ENCODE data around the gene ARMC2. TPM values are rescaled to one million over a fixed set of nuclear protein-coding genes. Genes with fewer than 3 reads are reported as not detected.

The ARMC2 gene
- total RNA-seq, 1 donor from 2014 or later = 11.5 TPM

- intact Hi-C loops (cut with DNase I) = no loop called here
- no peaks in the 10 kb centered on the region for H3K9me3 ChIP-seq
- no peaks in the 10 kb centered on the region for H3K27me3 ChIP-seq
- no peak for TF ChIP-seq CTCF (IDR thresholded peaks at IDR 0.05)
- TF ChIP-seq POLR2A (IDR thresholded peaks at IDR 0.05) = no peak
- no peak for TF ChIP-seq POLR2AphosphoS5 (IDR thresholded peaks at IDR 0.05; ENCODE audit: insufficient read depth in 1 of 2, low read depth in 1 of 2)
- H3K4me3 ChIP-seq = no peak overlapping the region
- DNase-seq (ENCODE audit: extremely low spot score in 2 of 2) = no peak
- H3K36me3 ChIP-seq = no peaks in the 10 kb centered on the region
- peaks cover 53% of the 10 kb centered on the region for H3K4me1 ChIP-seq
- no peak overlapping the region for H3K27ac ChIP-seq
Observed at GRCh38 chr6:108869876-108870275, 21.7 kb downstream of the ARMC2 start.

- TF ChIP-seq POLR2AphosphoS5 (IDR thresholded peaks at IDR 0.05; ENCODE audit: insufficient read depth in 1 of 2, low read depth in 1 of 2) = no peak
- no peak for TF ChIP-seq POLR2A (IDR thresholded peaks at IDR 0.05)
- no peak for TF ChIP-seq CTCF (IDR thresholded peaks at IDR 0.05)
- H3K36me3 ChIP-seq = no peaks in the 10 kb centered on the region
- no peak for DNase-seq (ENCODE audit: extremely low spot score in 2 of 2)
- no peak overlapping the region for H3K4me3 ChIP-seq
- peaks cover 3% of the 10 kb centered on the region for H3K27me3 ChIP-seq
- intact Hi-C loops (cut with DNase I) = no loop called here
- no peak overlapping the region for H3K27ac ChIP-seq
- no peaks in the 10 kb centered on the region for H3K9me3 ChIP-seq
- H3K4me1 ChIP-seq = peaks cover 53% of the 10 kb centered on the region
Observed at GRCh38 chr6:108870357-108870756, 22.1 kb downstream of the ARMC2 start.

GRCh38 chr6:108872141-108872557 is 23.9 kb downstream of the ARMC2 start:
- H3K4me1 ChIP-seq = peaks cover 51% of the 10 kb centered on the region
- intact Hi-C loops (cut with DNase I) = no loop called here

GRCh38 chr6:108872575-108872974 is 24.4 kb downstream of the ARMC2 start:
- no peaks in the 10 kb centered on the region for H3K36me3 ChIP-seq
- H3K27ac ChIP-seq = peak overlapping the region; percentile 92
- no peak for DNase-seq (ENCODE audit: extremely low spot score in 2 of 2)
- intact Hi-C loops (cut with DNase I) = no loop called here
- H3K9me3 ChIP-seq = no peaks in the 10 kb centered on the region
- H3K27me3 ChIP-seq = peaks cover 3% of the 10 kb centered on the region
- TF ChIP-seq CTCF (IDR thresholded peaks at IDR 0.05) = no peak
- no peak for TF ChIP-seq POLR2A (IDR thresholded peaks at IDR 0.05)
- no peak for TF ChIP-seq POLR2AphosphoS5 (IDR thresholded peaks at IDR 0.05; ENCODE audit: insufficient read depth in 1 of 2, low read depth in 1 of 2)
- peaks cover 51% of the 10 kb centered on the region for H3K4me1 ChIP-seq
- no peak overlapping the region for H3K4me3 ChIP-seq

More at GRCh38 chr6:108872141-108872557, 23.9 kb downstream of the ARMC2 start:
- TF ChIP-seq POLR2A (IDR thresholded peaks at IDR 0.05) (no peak), POLR2AphosphoS5 (IDR thresholded peaks at IDR 0.05; ENCODE audit: insufficient read depth in 1 of 2, low read depth in 1 of 2) (no peak), CTCF (IDR thresholded peaks at IDR 0.05) (no peak)
- Histone ChIP-seq H3K4me3 (no peak overlapping the region), H3K9me3 (no peaks in the 10 kb centered on the region), H3K27me3 (peaks cover 3% of the 10 kb centered on the region), H3K27ac (peak overlapping the region; percentile 92), H3K36me3 (no peaks in the 10 kb centered on the region)
- no peak for DNase-seq (ENCODE audit: extremely low spot score in 2 of 2)

- intact Hi-C loops (cut with DNase I) = no loop called here
- no peaks in the 10 kb centered on the region for H3K36me3 ChIP-seq
- H3K4me1 ChIP-seq = peaks cover 57% of the 10 kb centered on the region
- H3K27me3 ChIP-seq = peaks cover 3% of the 10 kb centered on the region
- no peak overlapping the region for H3K4me3 ChIP-seq
- TF ChIP-seq CTCF (IDR thresholded peaks at IDR 0.05) (no peak), POLR2AphosphoS5 (IDR thresholded peaks at IDR 0.05; ENCODE audit: insufficient read depth in 1 of 2, low read depth in 1 of 2) (no peak), POLR2A (IDR thresholded peaks at IDR 0.05) (no peak)
- H3K27ac ChIP-seq = peak overlapping the region; percentile 92
- DNase-seq (ENCODE audit: extremely low spot score in 2 of 2) = no peak
- no peaks in the 10 kb centered on the region for H3K9me3 ChIP-seq
Observed at GRCh38 chr6:108873251-108873650, 25.0 kb downstream of the ARMC2 start.
